ENCODE results near the gene PAX6.
A peak's percentile ranks its signal among the peaks of the same experiment; 100 is the strongest.

Gene PAX6

GRCh38 chr11:31807799-31808667, 3.1 kb downstream of the PAX6 start:
- DNase-seq, result peak; percentile 81

GRCh38 chr11:31806928-31807798, 4.0 kb downstream of the PAX6 start:
- no peak for DNase-seq

DNA sequence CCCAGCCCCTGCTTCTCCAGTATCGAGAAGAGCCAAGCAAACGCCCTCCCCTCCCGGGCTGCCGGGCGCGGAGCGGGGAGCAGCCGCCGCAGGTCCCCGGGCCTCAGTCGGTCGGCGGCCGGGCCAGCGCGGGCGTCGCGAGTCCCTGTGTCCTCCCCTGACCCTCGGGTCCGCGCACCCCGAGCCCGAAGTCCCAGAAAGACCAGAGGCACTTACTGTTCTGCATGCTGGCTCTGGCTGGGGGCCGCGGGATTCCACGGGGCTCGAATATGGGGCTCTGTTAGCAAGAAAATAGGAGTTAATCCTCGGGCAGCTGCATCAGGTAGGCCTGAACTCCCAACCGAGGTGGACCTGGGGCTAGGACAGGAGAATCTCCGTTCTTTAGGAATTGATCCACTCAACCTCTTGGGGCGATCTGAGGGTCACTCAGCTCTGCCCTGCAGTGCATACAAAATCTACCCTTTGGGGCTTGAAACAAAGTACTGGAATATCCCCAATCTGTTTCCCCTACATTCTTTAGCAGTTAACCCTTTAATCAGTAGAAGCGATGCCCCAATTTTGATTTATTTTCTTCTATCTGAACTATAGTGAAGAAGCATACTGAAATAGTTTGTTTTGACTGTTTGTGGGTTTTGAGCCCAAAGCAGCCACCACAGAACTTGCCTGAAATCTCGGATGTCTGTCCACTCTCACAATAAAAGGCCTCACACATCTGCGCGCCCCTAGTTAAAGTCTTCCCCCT, 4.8 kb downstream of the PAX6 start:
- DNase-seq, result peak; percentile 76

GRCh38 chr11:31805629-31806185, 5.4 kb downstream of the PAX6 start:
- DNase-seq, result peak; percentile 91

DNA sequence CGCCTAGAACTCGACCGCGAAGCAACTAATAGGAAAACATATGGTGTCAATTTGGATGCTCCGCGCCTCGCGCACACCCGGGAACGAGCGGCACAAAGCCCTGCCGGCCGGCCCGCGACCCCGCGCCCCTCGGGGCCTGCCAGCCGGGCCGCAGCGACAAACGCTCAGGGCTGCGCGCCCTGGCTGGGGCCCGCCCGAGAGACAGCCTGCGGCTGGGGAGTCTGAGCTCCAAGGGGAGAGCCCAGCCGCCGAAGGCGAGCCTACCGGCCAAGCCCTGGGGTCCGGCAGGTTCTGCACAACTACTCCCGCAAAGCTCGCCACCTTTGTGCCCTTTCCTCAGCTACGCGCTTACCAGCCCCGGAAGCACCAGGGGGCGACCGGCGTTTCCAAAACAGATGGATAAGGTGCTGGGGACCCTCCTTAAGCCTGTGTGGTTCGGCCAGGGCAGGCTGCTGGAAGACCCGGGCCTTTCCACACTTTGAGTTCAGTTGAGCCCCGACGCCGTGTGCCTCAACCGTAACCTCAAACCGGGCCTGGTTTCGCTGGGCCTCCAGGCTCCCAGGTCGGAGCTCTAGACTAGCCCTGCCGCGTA, 6.0 kb downstream of the PAX6 start:
- DNase-seq, result peak; percentile 74

DNA sequence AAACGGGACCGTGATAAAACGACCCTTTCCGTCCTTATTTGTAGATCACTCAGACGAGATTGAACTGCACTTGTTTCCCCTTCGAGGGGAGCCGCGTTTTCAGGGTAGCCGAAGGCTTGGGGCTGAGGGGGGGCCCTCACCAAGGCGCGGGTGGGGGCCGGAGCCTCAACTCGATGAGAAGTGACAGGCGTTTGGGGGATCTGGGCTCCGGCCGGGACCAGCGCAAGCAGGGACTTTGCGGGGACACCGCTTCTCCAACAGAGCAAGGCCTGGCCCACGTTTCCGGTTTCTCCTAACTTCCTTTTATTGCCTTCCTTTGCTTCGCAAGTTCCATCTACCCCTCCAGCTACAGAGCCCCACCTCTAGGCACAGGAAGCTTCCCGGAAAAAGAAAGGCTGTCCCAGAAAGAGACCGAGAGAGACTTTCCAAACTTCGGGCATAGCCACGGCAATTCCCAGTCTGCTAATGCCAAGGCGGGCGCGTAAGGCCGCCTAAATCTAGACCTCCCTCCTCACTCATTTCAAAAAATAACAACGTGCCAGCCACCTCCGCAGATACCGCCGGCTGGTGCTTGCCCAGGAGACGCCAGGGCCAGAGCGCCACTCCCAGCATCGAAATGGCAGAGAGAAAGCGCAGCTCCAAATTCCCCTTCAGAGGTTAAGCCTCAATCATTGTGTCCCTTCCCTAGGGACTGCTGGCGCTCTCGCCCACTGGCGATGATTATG, 6.6 kb downstream of the PAX6 start:
- DNase-seq, result peak; percentile 95

DNA sequence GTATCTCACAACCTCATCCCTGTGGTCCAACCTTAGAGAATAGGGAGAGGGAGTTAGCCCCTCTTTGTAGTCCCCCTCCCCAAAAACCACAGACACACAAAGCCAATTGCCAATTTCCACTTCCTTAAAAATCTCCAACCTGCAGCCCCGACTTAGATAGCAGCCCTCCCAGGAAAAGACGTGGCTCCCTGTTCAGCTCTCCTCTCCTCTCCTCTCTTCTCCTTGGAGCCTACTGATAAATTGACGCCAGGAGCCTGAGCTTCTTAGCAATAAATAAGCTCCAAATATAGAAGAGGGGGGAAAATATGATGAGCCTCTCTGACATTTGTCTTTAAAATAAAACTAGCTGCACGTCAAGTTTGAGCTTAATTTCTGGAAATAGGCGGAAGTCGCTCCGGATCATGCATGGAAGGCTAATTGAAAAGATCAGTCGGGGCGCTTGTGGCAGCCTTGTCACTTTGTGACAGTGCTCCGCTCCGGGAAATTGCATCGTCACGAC, 7.3 kb downstream of the PAX6 start:
- no peak for DNase-seq

- DNase-seq, result peak; percentile 86
Measured at GRCh38 chr11:31802990-31803812, 7.9 kb downstream of the PAX6 start.

DNA sequence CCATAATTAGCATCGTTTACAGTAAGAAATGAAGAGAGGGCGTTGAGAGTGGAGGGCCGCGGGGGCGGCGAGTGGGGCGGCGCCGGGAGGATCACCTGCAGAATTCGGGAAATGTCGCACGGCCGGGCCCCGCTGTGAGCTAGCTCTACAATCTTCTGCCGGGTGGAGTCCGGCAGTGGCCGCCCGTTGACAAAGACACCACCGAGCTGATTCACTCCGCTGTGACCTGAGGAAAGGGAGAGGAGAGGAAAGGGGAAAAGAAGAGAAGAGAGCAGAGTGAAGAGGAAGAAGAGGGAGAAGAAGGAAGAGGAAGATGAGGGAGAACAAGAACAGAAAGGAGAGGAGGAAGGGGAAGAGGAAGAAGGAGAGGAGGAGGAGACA, 8.5 kb downstream of the PAX6 start:
- no peak for DNase-seq

GRCh38 chr11:31802000-31802551, 9.0 kb downstream of the PAX6 start:
- no peak for DNase-seq

DNA sequence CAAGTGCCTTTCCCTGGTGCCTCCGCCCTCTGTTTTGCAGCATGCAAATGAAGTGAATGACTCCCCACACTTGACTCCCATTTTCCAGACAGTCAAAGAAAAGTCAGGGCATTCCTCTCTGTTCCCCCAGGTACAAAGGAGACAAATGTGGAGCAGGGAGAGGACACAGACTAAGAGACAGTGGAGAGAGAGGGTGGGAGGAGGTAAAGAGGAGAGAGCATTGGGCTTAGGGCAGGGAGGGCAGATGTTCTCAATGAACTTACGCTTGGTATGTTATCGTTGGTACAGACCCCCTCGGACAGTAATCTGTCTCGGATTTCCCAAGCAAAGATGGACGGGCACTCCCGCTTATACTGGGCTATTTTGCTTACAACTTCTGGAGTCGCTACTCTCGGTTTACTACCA, 9.8 kb downstream of the PAX6 start:
- DNase-seq, result peak; percentile 88

- DNase-seq, result no peak
Measured at GRCh38 chr11:31800398-31801265, 10.5 kb downstream of the PAX6 start.

DNA sequence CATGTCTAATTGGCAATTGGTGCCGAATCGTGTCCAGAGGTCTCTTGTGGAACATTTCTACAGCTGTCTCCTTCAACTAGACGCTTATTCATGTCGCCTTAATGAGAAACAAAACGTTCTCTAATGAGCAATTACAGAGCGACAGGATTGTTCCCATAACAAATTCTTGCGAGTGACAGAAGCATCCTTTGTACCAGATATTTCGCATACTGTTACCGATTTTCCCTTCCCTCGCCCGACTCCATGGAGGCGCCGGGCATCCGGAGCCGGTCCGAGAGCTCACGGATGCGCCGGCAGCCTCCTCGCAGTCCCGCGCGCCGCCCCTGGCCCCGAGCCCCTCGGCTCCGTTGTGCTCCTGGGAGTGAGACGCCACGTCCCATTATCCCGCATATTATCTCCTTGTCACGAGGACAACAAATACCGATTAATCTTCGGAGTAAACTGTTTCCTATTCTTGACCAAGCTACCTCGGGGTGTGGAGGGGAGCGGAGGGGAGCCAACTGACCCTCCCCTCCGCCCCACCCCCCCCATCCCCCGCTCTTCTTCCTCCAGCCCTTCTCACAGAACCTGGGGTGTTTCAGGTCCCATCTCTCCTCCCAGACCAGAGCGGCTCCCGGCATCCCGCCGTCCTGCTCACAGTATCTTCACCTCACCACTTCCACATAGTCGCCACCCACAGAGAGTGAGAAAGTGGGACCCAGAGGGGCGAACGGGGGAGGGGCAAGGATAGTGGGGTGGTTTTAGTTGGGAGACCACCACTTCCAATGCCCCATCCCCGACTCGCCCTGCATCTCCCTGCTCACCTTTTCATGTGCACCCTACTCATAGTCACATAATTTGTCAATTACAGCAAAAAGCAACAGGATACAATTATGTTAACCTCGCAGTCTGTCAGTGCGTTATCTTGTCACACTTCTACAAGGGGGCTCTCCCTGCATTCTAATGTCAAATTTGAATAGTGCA, 11.4 kb downstream of the PAX6 start:
- DNase-seq, result peak; percentile 90

DNA sequence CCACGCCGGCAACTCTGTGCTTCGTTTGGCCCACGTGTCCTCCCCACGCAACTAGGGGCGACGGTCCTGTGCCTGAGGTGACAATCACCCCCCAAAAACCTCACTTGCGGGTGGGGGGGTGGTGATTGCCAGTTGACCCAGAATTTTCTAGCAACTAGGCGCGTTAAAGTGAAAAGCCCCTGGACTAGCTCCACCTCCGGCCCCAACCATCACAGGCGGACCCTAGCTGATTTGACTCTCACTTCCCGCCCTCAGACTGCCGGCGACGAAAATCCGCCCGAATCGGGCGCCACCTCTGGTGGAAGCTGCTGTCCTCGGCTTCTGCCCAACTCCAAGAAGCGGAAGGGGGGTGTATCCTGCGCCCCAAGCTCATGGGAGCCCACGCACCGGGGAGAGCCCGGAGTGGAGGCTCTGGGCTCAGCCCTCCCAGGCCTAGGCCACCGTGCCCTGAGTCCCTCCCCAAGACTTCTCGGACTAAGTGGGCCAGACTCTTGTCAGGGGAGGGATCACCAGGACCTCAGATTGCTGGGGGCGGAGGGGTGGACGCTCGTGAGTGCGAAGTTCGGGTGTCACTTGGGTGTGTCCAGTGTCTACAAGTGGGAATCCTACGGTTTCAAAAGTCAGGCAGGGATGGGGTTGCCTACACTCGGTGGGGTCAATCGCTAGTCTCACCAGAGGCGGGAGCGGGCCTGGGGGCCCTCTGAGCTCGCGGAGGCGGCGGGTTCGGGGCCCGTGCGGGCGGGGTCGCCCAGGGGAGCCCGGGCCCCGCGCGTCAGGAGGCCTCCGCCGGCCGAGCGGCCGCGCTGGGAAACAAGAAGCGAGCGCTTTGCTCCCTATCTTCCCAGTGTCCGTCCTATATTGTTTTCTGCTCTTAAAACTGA, 12.3 kb downstream of the PAX6 start:
- DNase-seq, result peak; percentile 85

DNA sequence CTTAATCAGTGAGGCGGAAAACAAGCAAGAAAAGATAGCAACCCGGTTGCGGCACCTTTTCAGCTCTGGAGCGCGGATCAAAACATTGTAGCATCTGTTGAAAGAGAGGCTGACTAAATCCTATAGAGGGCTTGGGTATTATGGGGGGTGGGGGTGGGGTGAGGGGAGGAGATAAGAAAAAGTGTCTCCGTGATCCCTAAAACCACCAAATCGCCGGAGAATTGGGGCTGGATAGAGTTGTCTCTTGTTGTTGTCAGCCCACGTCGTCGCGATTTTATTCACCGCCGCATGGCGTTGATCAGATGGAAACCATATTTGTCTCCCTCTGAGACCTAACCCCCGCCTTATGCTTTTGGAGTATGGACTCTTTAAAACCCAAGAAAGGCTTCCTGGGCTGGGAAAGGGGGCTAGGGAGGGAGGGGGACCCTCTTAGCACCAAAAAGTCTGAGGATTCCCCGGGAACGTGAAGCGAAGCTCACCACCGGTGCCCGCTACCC, 13.0 kb downstream of the PAX6 start:
- DNase-seq, result peak; percentile 87

- peak; percentile 84 for DNase-seq
Measured at GRCh38 chr11:31797190-31798056, 13.7 kb downstream of the PAX6 start.

Measured in eye (tissue), 1 donor.